ENCODE measurements around the gene TNFRSF18. TPM values are rescaled to one million over a fixed set of nuclear protein-coding genes. Genes with fewer than 3 reads are reported as not detected.

The TNFRSF18 gene
- total and polyA plus RNA-seq, 10 of the 15 experiments (the other 5 are each of a cell fraction or from before 2014, with no cell fraction given), result 0.18 to 7.5 (median 1.5) TPM; not detected in 1

- Histone ChIP-seq H3K4me3 (no peak within 1 kb of the TSS), H3K27me3 (replicated peaks in 1 of 2; ENCODE audit: control insufficient read depth in 2 of 2, insufficient read depth in 2 of 2, low read length in 1 of 2) (peaks cover 1 to 5% of the 10 kb centered on the region in 2 experiments; a peak in 3 of 4 replicates), H3K79me2 (ENCODE audit: control insufficient read depth, insufficient read depth, low read length) (no peaks in the 10 kb centered on the region), H4K20me1 (ENCODE audit: control insufficient read depth, insufficient read depth) (no peaks in the 10 kb centered on the region), H2AFZ (ENCODE audit: control insufficient read depth, low read depth, low read length) (no peak within 1 kb of the TSS), H3K4me2 (ENCODE audit: control insufficient read depth, insufficient read depth) (no peak within 1 kb of the TSS), H3K9me3 (replicated peaks; ENCODE audit: control insufficient read depth, insufficient read depth, low read length) (no peaks in the 10 kb centered on the region), H3K36me3 (ENCODE audit: control insufficient read depth in 2 of 2, insufficient read depth in 2 of 2, low read length in 1 of 2) (no peaks in the 10 kb centered on the region), H3K4me1 (ENCODE audit: control insufficient read depth, insufficient read depth, low read length) (peaks cover 12% of the 10 kb centered on the region), H3K27ac (ENCODE audit: control insufficient read depth, insufficient read depth) (no peak within 1 kb of the TSS), H3K9ac (ENCODE audit: control insufficient read depth, insufficient read depth, low read length) (no peak within 1 kb of the TSS)
- SMC1A ChIA-PET (ENCODE audit: uncharacterized antibody, unreplicated experiment), result no interaction called here
- FAIRE-seq, result no peak
- in situ Hi-C loops (cut with MboI), result no loop called here
- no peak for ATAC-seq
- RAD21 ChIA-PET (ENCODE audit: unreplicated experiment), result no interaction called here
- POLR2A ChIA-PET, result no interaction called here
- 7% methylated on average over 60 of the region's 74 CpGs for WGBS (ENCODE audit: insufficient coverage, insufficient replicate concordance, low lambda C conversion rate, missing lambda C conversion rate)
- no TSS peak for BruUV-seq (replicated peaks)
- DNase-seq (ENCODE audit: low read depth, low spot score), result no peak
- TF ChIP-seq MTA2 (IDR thresholded peaks at IDR 0.05; ENCODE audit: low read depth) (no peak), SRF (IDR thresholded peaks at IDR 0.05; ENCODE audit: low read depth in 2 of 2, low read length in 2 of 2) (no peak), SUZ12 (IDR thresholded peaks at IDR 0.05; ENCODE audit: unreplicated experiment) (peak; percentile 73), SUPT20H (IDR thresholded peaks at IDR 0.05; ENCODE audit: borderline replicate concordance, control insufficient read depth, low read depth, low read length) (no peak)
- TF ChIP-seq, protein P1, sequence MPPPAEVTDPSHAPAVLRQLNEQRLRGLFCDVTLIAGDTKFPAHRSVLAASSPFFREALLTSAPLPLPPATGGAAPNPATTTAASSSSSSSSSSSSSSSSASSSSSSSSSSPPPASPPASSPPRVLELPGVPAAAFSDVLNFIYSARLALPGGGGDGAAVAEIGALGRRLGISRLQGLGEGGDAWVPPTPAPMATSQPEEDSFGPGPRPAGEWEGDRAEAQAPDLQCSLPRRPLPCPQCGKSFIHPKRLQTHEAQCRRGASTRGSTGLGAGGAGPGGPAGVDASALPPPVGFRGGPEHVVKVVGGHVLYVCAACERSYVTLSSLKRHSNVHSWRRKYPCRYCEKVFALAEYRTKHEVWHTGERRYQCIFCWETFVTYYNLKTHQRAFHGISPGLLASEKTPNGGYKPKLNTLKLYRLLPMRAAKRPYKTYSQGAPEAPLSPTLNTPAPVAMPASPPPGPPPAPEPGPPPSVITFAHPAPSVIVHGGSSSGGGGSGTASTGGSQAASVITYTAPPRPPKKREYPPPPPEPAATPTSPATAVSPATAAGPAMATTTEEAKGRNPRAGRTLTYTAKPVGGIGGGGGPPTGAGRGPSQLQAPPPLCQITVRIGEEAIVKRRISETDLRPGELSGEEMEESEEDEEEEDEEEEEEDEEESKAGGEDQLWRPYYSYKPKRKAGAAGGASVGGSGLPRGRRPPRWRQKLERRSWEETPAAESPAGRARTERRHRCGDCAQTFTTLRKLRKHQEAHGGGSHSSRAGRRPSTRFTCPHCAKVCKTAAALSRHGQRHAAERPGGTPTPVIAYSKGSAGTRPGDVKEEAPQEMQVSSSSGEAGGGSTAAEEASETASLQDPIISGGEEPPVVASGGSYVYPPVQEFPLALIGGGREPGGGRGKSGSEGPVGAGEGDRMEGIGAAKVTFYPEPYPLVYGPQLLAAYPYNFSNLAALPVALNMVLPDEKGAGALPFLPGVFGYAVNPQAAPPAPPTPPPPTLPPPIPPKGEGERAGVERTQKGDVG (CRISPR knock-in tag; IDR thresholded peaks at IDR 0.05), result no peak
- intact Hi-C loops (cut with micrococcal nuclease; ENCODE audit: unreplicated experiment), result no loop called here
- CTCF ChIA-PET, result no interaction called here
Observed at GRCh38 chr1:1246577-1247340, 40.4 kb upstream of the TNFRSF18 start, which contains the start of gene C1QTNF12. C1QTNF12 (minus strand) TSS chr1:1246722; CDS start chr1:1246690, 32 bp downstream.
